ENCODE results near the gene NPPA.
"Not testable (repeated sequence)": the region's sequence is repeated elsewhere in the genome, so short reads cannot be mapped to it uniquely, and the experiment has no call there.

NPPA gene

DNA sequence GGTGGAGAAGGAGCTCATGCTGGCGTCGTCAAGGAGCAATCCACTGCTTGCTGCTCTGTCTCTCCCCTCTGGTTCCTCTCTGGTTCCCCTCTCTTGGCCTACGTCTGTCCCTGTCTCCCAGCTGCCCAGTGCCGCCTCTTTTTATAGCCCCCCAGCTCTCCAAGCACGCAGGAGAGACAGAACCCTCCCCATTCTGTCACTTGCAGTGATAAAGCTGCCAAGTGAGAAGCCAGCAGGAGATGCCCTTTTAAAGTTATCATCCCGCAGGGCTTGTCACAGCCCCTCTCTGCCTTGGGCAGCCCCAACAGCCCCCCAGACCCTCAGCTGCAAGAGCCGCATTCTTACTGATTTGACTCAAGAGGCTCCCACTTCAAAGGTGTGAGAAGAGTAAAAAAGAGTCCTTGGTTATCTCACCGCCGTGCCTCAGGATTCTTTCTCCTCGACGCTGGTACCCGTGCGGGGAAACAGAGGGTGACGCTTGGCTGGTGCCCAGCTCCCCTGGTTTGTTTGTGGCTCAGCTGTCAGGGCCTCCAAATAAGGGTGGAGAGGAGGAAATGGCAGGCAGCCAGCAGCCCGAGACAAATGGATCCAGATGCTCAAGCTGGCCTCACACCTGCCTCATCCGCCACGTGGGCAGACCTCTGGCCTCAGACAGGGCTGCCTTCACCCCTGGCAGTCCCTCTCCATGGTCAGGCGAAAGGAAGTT lies at the start of gene NPPA:
Gene NPPA, minus strand, starts transcription at position 117 of the 706 bp plus-strand sequence. Its CDS starts 99 bp downstream, at position 18.
- no peaks in the 10 kb centered on the region; the same call in 1 of the 2 replicates for H3K36me3 ChIP-seq (ENCODE audit: insufficient read depth, low read length)
- no peaks in the 10 kb centered on the region for H3K9me3 ChIP-seq (ENCODE audit: control insufficient read depth, insufficient read depth, low read length)
- H3K4me1 ChIP-seq (ENCODE audit: insufficient read depth, low read length), result no peaks in the 10 kb centered on the region
- no peak within 1 kb of the TSS for H3K9ac ChIP-seq (ENCODE audit: low read depth, low read length)

DNA sequence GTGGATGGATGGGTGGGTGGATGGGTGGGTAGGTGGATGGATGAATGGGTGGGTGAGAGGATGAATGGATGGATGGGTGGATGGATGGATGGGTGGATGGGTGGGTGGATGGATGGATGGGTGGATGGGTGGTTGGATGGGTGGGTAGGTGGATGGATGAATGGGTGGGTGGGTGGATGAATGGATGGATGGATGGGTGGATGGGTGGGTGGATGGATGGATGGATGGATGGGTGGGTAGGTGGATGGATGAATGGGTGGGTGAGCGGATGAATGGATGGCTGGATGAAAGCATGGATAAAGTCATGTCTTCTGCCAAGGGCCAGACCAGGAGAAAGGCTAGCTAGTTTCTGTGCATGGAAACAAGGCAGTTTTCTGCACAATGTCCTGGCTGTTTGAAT lies 46.9 kb upstream of the NPPA start:
- not testable (repeated sequence) for H3K9me3 ChIP-seq (ENCODE audit: control insufficient read depth, insufficient read depth, low read length); H3K9ac ChIP-seq (ENCODE audit: low read depth, low read length); H3K36me3 ChIP-seq (ENCODE audit: insufficient read depth, low read length)

DNA sequence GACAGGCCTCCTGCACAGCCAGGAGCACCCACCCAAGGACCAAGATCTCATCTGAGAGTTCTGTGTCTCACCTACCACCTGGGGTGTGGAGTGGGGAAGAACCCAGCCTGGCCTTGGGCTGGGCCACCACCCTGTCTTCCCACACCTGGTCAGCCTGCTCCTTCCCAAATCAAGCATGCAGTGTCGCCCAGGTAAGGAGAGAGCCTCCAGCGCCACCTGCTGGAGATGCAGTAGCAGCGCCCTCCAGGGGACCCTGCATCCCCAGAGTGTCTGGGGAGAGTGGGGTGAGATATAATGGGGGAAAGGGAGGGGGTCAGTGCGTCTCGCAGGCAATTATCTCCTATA lies 46.3 kb upstream of the NPPA start:
- Histone ChIP-seq H3K9ac (ENCODE audit: low read depth, low read length) (no peak overlapping the region), H3K36me3 (ENCODE audit: insufficient read depth, low read length) (no peaks in the 10 kb centered on the region), H3K9me3 (ENCODE audit: control insufficient read depth, insufficient read depth, low read length) (no peaks in the 10 kb centered on the region), H3K4me1 (ENCODE audit: insufficient read depth, low read length) (no peaks in the 10 kb centered on the region; the same call in 1 of the 2 replicates)

More for the DNA sequence above, 46.9 kb upstream of the NPPA start:
- H3K4me1 ChIP-seq (ENCODE audit: insufficient read depth, low read length), result not testable (repeated sequence)

DNA sequence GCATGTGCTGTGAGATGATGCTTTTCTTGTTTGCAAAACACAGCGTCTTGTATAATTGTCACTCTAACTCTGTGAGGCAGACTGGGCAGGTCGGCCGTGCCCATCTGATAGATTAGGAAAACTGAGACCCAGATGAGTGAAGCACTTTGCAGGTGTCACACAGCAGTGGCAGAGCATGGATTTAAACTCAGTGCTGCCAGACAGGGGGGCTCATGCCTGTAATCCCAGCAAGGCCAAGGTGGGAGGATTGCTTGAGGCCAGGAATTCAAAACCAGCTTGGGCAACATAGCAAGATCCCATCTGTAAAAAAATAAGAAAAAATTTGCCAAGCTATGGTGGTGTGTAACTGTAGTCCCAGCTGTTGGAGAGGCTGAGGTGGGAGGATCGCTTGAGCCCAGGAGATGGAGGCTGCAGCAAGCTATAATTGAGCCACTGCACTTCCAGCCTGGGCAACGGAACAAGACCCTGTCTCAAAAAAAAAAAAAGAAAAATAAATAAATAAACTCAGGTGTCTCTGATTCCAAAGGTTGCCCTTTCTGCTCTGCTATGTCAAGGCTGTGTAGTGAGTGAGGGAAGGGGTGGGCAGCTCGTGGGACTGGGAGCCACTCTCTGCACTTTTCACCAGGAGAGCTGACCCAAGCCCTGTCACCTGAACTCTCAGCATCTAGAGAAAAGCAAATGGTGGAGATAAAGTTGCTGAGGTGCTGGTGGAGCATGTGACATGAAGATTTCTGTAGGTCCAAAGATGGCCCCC lies 44.0 kb upstream of the NPPA start:
- Histone ChIP-seq H3K36me3 (ENCODE audit: insufficient read depth, low read length) (no peaks in the 10 kb centered on the region), H3K9ac (ENCODE audit: low read depth, low read length) (no peak overlapping the region), H3K9me3 (ENCODE audit: control insufficient read depth, insufficient read depth, low read length) (no peaks in the 10 kb centered on the region), H3K4me1 (ENCODE audit: insufficient read depth, low read length) (no peaks in the 10 kb centered on the region; the same call in 1 of the 2 replicates)

DNA sequence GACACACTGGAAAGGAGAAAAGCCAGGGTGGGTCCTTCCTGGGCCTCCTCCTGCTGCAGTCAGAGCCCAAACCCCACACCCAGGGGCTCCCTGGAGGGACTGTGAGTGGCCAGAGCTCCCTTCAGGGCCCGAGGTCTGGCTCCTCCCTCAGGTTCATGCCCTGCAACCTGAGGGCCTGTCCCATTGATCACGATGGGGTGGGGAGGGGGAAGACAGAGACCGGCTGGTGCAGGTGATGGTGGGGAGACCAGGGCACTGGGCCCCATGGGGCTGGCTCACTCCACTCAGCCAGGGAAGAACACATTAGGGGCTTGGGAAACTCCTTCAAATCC lies 41.3 kb upstream of the NPPA start:
- Histone ChIP-seq H3K4me1 (ENCODE audit: insufficient read depth, low read length) (no peaks in the 10 kb centered on the region; the same call in 1 of the 2 replicates), H3K9me3 (ENCODE audit: control insufficient read depth, insufficient read depth, low read length) (no peaks in the 10 kb centered on the region), H3K36me3 (ENCODE audit: insufficient read depth, low read length) (no peaks in the 10 kb centered on the region), H3K9ac (ENCODE audit: low read depth, low read length) (no peak overlapping the region)

DNA sequence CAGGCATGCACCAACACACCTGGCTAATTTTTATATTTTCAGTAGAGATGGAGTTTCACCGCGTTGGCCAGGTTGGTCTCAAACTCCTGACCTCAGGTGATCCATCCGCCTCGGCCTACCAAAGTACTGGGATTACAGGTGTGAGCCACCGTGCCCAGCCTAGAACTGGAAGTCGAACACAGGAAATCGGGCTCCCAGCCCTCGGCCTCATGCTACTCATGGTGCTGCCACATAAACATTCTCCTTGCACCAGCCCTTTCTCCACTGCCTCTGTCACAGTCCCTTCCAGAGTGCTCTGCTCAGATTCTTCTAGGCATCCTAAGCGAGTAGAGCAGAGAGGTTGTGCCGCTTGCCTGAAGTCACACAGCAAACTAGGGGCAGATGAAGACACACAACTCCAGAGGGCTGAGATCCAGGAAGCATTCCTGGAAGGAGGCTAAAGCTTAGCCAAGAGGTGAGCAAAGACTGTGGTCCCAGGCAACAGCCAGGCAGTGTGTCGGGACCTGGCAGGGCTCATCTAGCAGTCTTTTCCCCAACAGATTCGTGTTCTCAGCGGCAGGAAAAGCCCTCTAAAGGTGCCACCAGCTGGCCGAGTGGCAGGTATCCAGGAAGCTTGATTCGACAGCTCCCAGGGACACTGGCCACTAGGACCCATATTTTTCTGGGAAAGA lies 40.8 kb upstream of the NPPA start:
- no peak overlapping the region for H3K9ac ChIP-seq (ENCODE audit: low read depth, low read length)
- H3K9me3 ChIP-seq (ENCODE audit: control insufficient read depth, insufficient read depth, low read length), result no peaks in the 10 kb centered on the region
- peaks cover 3% of the 10 kb centered on the region; the same call in 1 of the 2 replicates for H3K4me1 ChIP-seq (ENCODE audit: insufficient read depth, low read length)
- no peaks in the 10 kb centered on the region for H3K36me3 ChIP-seq (ENCODE audit: insufficient read depth, low read length)

DNA sequence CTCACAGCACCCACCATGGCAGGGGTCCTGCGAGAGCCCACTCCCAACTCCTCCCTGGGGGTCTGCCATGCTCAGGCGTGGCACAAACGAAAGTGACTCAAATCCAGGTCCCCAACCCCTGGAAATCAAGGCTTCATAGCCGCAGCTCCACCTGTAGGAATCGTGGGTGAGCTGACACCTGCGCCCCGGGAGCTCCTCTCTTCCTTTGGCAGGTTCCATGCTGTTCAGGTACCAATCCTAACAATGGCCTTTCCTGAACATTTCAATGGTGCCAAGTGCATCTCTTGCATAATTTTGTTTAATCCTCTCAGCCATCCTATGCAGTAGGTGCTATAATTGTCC lies 40.1 kb upstream of the NPPA start:
- Histone ChIP-seq H3K9ac (ENCODE audit: low read depth, low read length) (no peak overlapping the region), H3K4me1 (ENCODE audit: insufficient read depth, low read length) (peaks cover 8% of the 10 kb centered on the region; the same call in 1 of the 2 replicates), H3K9me3 (ENCODE audit: control insufficient read depth, insufficient read depth, low read length) (no peaks in the 10 kb centered on the region), H3K36me3 (ENCODE audit: insufficient read depth, low read length) (no peaks in the 10 kb centered on the region)

DNA sequence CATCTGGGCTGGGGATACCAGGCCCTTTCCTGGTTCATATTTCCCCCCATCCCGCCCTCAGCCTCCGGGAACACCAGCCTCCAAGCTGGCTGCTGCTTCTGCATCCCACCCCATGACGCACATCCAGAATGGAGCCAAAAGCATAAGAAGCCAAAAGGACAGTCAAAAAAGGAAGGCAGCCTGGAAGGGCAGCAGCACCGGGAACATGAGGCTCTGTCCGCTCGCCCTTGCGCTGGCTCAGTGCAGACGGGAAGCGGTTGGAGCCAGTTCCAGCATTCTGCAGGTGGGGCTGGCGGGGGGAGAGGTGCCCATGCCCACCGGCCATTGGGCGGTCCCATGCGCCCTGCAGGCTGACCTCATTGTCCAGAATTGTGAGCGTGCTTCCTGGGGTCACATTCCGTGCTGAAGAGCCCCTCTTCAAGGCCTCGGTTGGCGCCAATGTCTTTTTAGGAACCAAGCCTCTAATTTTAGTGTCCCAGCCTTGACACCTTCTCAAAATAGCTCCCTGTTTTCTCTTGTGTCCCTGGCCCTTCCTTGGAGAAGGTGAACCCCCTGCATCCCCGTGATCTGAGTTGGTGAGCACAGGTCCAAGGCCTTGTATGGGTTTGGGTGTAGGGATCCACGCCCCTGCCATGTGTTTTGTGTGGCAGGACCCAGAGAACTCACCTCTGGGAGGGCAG lies 39.5 kb upstream of the NPPA start:
- H3K9ac ChIP-seq (ENCODE audit: low read depth, low read length), result no peak overlapping the region
- peaks cover 8% of the 10 kb centered on the region; the same call in 1 of the 2 replicates for H3K4me1 ChIP-seq (ENCODE audit: insufficient read depth, low read length)
- H3K9me3 ChIP-seq (ENCODE audit: control insufficient read depth, insufficient read depth, low read length), result no peaks in the 10 kb centered on the region
- H3K36me3 ChIP-seq (ENCODE audit: insufficient read depth, low read length), result no peaks in the 10 kb centered on the region

DNA sequence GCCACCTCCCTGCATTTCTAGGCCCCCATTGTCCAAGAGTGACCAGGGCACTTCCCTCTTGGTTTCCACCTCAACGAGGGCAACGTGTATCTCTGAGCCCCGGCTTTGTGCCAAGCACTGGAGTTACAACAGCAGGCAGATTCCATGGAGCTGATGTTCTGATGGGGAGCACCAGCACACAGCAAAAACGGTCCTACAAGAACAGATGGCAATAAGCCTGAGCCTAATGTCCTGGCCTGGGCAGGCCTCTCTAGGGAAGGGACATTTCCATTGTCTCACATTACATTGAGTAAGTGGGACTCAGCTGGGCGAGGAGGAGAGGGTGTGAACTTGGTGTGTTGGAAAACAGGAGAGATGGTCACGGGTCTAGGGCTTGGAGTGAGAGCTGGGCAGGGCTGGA lies 38.3 kb upstream of the NPPA start:
- peaks cover 8% of the 10 kb centered on the region; the same call in 1 of the 2 replicates for H3K4me1 ChIP-seq (ENCODE audit: insufficient read depth, low read length)
- no peaks in the 10 kb centered on the region; the same call in 1 of the 2 replicates for H3K36me3 ChIP-seq (ENCODE audit: insufficient read depth, low read length)
- H3K9ac ChIP-seq (ENCODE audit: low read depth, low read length), result no peak overlapping the region
- H3K9me3 ChIP-seq (ENCODE audit: control insufficient read depth, insufficient read depth, low read length), result no peaks in the 10 kb centered on the region

DNA sequence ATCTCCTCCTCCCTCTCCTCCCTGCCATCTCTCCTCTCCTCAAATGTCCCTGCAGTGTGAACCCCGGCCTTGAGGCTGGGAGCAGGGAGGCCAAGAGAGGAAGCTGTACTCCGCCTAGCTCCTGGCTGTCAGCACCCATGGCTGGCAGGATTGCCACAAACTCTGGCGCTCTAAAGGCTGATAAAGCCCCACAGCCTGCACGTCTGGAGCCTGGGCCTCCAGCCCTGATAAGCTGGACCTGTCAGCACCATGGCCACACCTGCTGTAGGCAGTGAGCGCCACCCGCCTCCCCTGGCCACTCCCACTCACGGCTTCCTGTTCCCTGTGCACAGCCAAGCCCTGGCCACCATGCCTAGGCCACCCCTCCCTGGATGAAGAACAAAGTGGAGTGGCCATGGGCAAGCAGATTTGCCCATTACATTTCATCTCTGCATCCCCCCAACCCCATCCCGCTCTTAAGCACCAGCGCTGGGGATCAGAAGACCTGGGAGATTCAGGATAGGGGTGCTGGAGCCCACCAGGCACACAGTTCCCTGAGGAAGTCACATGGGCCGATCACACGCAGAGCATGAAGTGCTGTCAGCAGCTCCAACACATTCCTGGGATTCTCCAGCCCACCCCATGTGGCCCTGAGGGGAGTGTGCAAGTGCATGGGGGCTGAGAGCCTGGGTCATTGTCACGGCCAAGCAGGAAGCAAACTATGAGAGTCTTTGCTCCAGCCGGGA lies 35.4 kb upstream of the NPPA start:
- no peaks in the 10 kb centered on the region; the same call in 1 of the 2 replicates for H3K36me3 ChIP-seq (ENCODE audit: insufficient read depth, low read length)
- H3K9ac ChIP-seq (ENCODE audit: low read depth, low read length), result no peak overlapping the region
- H3K4me1 ChIP-seq (ENCODE audit: insufficient read depth, low read length), result peaks cover 8% of the 10 kb centered on the region; the same call in 1 of the 2 replicates
- H3K9me3 ChIP-seq (ENCODE audit: control insufficient read depth, insufficient read depth, low read length), result no peaks in the 10 kb centered on the region

DNA sequence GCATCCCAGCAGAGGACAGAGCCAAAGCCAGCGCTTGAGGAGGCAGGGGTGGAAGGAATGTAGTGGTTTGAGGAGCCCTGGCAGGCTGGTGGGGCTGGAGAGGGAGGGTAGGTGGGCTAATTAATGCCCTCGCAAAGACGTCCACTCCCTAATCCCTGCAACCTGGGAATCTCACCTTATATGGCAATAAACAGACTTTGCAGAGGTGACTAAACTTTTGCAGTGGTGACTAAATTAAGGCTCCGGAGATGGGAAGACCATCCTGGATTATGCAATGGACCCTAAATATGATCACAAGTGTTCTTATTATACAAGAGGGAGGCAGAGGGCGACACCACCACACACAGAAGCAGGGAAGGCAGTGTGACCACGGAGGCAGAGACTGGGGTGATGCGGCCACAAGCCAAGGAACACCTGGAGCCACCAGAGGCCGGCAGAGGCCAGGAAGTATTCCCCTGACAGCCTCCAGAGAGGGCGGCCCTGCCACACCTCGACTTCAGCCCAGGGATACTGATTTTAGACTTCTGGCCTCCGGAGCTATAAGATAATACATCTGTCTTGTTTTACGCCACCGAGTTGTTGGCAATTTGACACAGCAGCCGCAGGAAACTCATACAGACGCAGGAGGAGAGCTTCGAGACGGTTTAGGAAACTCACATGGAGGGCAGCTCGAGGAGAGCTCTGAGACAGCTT lies 34.3 kb upstream of the NPPA start:
- Histone ChIP-seq H3K9me3 (ENCODE audit: control insufficient read depth, insufficient read depth, low read length) (no peaks in the 10 kb centered on the region), H3K36me3 (ENCODE audit: insufficient read depth, low read length) (no peaks in the 10 kb centered on the region; the same call in 1 of the 2 replicates), H3K4me1 (ENCODE audit: insufficient read depth, low read length) (peaks cover 8% of the 10 kb centered on the region; the same call in 1 of the 2 replicates), H3K9ac (ENCODE audit: low read depth, low read length) (no peak overlapping the region)

DNA sequence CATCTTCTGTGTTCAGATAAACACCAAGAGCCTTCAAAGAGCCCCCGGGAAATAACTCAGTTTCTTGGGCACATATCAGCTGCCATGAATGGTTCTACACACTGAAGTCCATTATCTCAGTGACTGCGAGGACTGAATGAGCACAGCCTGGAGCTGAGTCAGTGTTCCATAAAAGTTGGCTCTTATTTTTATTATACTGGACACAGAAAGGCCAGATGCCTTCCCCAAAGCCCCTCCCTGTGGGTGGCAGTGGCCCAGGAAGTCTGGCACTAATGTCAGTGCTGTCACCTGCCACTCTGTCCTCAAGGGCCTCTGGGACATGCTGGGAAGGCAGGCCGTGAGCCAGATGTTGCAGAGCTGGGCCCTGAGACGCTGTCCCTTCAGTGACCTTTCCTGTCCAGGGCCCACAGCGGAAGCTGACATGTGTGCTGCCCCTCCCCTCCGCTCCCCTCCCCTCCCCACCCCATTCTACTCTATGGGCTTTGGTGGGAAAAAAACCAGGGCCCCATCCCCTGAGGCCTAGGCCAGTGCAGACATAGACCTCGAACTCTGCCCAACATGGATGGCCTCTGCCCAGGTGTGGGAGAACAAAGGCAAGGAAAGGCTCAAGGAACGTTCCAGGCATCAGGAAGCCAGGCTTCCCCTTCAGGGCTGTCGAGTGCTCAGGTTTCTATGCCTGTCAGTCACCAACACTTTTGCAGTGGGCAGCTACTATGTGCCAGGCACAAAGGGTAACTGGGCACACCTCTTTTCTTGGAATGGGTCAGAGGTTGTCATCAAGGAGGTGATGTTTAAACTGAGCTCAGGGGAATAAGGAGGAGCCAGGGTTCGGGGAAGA lies 33.5 kb upstream of the NPPA start:
- no peaks in the 10 kb centered on the region; the same call in 1 of the 2 replicates for H3K36me3 ChIP-seq (ENCODE audit: insufficient read depth, low read length)
- peaks cover 8% of the 10 kb centered on the region; the same call in 1 of the 2 replicates for H3K4me1 ChIP-seq (ENCODE audit: insufficient read depth, low read length)
- no peaks in the 10 kb centered on the region for H3K9me3 ChIP-seq (ENCODE audit: control insufficient read depth, insufficient read depth, low read length)
- H3K9ac ChIP-seq (ENCODE audit: low read depth, low read length), result no peak overlapping the region

DNA sequence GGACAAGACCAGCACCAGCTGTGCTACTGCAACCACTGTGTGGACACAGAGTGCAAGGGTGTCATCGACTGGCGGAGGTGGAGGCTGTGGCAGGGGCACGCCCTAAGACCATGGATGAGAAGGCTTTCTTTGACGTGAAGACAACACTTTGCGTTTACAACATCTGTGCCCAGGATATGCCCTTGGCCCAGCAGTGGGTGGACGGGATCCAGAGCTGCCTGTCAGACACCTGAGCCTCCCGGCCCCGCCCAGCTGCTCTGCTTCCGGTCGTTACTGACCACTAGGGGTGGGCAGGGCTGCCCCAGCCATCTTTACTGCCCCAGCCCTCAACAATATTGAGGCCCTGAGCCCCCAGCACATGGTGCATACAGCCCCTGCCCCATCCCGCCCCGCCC lies 32.6 kb upstream of the NPPA start:
- no peaks in the 10 kb centered on the region; the same call in 1 of the 2 replicates for H3K36me3 ChIP-seq (ENCODE audit: insufficient read depth, low read length)
- no peaks in the 10 kb centered on the region for H3K9me3 ChIP-seq (ENCODE audit: control insufficient read depth, insufficient read depth, low read length)
- H3K4me1 ChIP-seq (ENCODE audit: insufficient read depth, low read length), result peaks cover 8% of the 10 kb centered on the region; the same call in 1 of the 2 replicates
- H3K9ac ChIP-seq (ENCODE audit: low read depth, low read length), result no peak overlapping the region

Measured in ES-I3 (cell line).